ENCODE data around the gene SATB1. TPM values are rescaled to one million over a fixed set of nuclear protein-coding genes. Genes with fewer than 3 reads are reported as not detected.
A peak's percentile ranks its signal among the peaks of the same experiment; 100 is the strongest.

Gene SATB1
- total RNA-seq, 1 experiment from 2014 or later: 0.89 TPM

DNA sequence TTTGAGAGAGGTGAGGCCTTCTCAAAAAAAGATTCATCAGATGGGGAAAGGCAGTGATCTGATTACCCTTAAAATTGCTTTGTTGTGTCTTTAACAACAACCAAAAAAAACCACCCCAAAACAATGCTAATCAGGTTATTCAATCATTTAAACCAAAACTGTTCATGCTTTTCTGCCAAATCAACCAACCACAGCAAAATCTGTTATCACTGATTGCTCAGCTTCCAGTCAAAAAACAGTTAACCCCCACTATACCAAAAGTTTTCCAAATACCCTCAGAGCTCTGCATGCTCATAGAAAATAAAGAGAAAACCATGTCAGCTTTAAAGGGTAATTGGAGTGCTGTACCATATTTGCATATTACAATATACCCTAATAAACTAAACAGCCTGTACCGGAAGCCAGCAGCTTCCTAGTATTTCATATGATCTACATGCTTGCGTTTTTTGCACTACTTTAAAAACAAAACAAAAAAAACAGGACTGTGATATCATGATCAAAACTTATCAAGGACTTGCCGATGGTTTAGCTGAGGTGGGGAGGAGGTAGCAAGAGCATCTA, 22.8 kb downstream of the SATB1 start:
- no peak for DNase-seq (ENCODE audit: extremely low read depth, low read depth)

GRCh38 chr3:18401300-18401961, 23.7 kb downstream of the SATB1 start:
- no peak for DNase-seq (ENCODE audit: extremely low read depth, low read depth)

DNA sequence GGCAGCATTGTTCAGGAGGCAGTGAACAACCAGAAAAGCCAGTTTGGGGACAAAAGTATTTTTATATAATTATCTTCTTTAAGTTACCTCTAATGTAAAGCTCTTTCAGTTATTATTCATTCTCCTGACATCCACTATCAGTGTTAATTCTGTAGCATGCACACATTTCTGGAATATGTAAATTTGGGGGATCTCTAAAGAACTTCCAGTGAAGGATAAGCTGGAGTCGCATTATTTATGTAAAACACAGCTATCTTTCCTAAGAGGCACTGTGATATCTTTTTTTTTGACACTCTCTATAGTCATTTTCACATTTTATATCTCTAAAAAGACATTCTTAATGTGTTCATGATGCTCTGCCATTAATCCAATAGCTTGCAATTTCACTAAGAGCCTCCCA, 26.7 kb downstream of the SATB1 start:
- DNase-seq (ENCODE audit: extremely low read depth, low read depth): no peak

DNA sequence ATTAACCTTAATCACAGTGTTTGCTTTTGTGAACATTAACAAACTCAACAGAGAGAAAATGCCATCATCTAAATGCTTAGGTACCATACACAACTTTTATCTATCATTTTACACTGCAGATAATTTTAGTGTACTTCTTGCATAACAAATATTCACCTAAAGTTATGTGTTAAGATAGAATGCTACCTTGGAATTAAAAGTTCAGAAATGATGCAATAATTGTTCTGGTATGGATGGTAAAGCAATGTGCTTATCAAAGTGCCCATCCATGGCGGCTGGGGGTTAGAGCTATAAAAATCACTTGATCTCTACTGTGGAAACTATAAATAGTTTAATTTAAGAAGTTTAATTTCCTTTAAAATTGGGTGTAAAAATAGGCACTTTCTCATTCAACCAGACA, 28.7 kb downstream of the SATB1 start:
- DNase-seq (ENCODE audit: extremely low read depth, low read depth): no peak

DNA sequence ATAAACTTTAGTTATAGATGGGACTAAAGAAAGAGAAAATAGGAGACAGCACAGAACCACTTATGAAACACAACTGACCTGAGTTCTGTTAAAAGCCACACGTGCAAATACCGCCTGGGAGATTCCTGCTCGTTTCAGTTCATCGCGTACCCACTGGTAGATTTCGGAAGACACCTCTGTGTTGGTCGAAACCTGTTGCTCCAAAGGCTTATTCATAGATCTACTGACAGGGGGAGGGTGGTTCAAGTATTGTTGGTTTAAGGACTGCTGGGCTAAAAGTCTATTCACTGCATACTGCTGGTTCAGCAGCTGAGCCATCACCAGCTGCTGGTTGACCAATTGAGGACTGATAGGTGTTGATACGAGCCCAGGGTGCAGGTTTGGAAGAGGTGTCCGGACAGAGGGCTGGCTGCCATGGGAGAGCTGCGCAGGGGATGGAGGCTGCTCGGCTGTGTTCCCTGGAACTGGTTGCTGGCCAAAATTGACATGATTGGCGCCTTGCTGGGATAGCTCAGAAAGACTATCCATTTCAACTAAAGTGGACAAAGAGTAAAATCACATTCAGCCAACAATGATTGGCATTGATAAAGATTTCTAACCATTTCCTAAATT, 30.6 kb downstream of the SATB1 start:
- DNase-seq (ENCODE audit: extremely low read depth, low read depth): no peak

- DNase-seq (ENCODE audit: extremely low read depth, low read depth): no peak
Observed at GRCh38 chr3:18393906-18394305, 31.2 kb downstream of the SATB1 start.

- no peak for DNase-seq (ENCODE audit: extremely low read depth, low read depth)
Observed at GRCh38 chr3:18390024-18390660, 35.0 kb downstream of the SATB1 start.

DNA sequence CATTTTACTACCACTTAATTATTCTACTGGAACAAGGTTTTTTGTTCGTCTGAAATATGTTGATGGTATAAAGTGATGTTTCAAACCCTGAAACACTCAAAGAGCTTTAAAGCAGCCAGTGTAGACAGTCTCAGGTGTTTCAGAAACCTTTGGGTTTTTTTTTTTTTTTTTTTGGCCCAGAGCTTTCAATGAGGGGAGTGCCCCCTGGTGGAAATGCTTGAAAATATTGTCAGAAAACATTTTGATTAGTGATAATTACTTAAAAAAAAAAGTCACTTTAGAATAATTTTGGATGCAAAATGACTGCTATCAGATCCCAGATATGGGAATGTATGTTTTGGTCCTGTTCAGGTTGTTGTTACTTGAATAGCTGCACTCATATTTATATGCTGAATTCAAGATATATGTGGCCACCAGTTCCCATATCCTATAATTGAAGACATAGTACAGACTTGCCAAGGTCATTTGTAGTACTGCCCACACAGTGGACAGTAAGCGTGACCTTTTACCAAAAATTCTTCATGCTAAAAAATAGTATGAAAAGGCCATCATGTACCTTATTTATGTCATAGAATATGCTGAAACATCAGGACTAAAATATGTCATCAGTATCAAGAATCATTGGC, 35.9 kb downstream of the SATB1 start:
- DNase-seq (ENCODE audit: extremely low read depth, low read depth): peak; percentile 4

- DNase-seq (ENCODE audit: extremely low read depth, low read depth): no peak
Observed at GRCh38 chr3:18386274-18386890, 38.8 kb downstream of the SATB1 start.

GRCh38 chr3:18385706-18386105, 39.4 kb downstream of the SATB1 start:
- no peak for DNase-seq (ENCODE audit: extremely low read depth, low read depth)

DNA sequence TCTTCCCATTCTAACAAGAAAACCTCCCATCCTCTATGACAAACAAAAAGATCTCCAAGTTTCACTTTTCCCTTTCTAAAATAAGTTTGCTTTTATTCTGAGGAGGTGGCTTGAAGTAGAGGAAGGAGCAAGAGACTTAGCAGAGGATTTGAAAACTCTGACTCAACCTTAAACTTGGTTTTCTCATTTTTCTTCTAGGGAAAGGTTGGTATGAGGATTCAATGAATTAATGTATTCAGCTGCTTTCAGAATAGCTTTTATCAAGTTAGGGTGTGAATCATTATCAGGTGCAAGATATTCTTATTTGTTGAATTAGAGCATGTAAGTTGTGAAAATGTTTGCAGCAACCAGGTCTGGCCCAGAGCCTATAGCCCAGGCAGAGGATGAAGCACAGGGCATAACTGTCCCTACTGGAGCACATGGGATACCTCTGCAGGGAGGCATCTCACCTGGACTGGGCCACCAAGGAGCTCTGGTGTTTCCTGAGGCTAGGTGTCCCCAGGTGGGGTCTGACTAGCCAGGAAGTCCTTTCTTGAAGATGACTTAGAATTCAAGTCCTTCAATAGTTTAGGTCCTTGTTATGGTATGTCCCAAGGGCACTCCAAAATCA, 42.3 kb downstream of the SATB1 start:
- no peak for DNase-seq (ENCODE audit: extremely low read depth, low read depth)

DNA sequence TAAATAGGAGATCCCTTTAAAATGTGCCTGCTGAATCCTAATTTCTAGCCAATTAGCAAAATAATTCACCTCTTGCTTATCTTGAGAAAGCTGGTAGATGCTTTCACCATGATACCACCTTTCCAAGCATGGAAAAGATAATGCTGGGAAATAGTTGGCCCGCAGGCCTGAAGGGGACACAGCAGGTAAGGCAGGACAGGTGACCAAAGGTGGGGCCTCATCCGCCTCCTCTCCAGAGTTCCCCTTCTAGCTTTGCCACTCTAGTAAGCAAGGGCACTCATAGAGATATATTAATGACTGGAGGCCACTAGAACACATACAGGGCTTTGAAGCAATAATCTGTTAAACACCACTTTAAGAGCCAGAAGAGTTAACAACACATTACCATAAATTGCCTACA, 45.5 kb downstream of the SATB1 start:
- DNase-seq (ENCODE audit: extremely low read depth, low read depth): no peak

- DNase-seq (ENCODE audit: extremely low read depth, low read depth): no peak
Observed at GRCh38 chr3:18378218-18378617, 46.9 kb downstream of the SATB1 start.

DNA sequence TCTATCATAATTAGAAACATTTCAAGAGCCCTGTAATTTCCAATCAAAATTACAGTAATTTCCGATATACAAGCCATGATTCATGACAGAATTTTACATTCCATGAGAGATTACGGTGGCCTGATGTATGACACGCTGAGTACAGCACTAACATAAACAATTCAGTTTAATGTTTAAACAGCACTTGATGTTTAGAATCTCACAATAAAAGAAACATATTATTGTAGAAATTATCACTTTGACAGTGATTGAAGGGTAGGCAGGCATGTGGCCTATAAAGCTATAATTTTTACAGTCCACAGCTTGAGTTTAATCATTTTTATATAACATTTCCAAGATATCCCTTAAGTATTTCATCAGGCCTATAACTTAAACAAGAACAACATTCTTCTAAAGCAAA, 48.5 kb downstream of the SATB1 start:
- DNase-seq (ENCODE audit: extremely low read depth, low read depth): no peak

GRCh38 chr3:18372786-18373405, 52.2 kb downstream of the SATB1 start:
- no peak for DNase-seq (ENCODE audit: extremely low read depth, low read depth)

GRCh38 chr3:18370672-18371071, 54.5 kb downstream of the SATB1 start:
- no peak for DNase-seq (ENCODE audit: extremely low read depth, low read depth)

DNA sequence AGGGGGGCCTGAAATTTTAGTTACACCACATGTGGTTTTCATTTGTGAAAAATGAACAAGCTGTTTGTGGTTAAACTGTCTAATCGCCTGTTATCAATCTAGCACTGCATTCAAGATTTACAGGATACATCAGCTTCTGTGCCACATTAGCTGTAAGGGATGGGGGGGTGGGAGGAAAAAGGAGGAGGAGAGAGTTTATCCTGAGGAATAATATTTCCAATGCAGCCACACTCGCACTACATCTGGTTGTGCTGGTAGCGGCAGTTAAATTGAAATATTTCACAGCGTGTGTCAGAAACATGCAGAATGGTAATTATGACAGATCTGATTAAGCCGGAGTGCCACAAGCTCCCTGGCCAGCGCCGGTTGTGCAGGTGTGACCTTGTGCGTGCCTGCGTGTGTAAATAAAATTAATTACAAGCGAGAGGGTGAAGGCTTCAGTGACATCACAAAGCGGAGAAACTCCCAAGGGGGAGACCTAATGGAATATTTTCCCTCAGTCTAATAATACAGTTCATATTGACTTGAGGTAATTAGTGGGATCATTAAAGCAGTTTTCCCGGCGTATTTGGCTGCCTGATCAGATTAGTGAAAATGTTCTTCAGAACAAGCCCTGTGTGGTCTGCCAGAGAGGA, 55.5 kb downstream of the SATB1 start:
- DNase-seq (ENCODE audit: extremely low read depth, low read depth): no peak

DNA sequence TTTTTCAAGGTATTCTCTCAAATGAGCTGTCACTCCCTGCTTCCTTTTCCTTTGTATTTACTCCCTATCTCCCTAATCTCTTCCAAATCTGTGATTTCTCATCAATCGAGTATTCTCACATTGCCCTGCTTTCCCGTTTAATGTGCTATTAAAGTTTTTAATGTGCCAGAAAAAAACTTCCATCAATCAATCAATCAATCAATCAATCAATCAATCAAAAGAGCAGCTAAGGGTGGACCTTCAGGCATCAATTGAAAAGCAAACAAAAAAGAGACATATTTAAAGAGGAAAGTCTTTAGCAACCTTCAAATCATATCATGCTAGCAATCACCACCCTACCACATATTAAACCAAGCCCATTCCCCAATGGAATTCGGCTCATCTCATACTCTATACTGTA, 58.9 kb downstream of the SATB1 start:
- no peak for DNase-seq (ENCODE audit: extremely low read depth, low read depth)

DNA sequence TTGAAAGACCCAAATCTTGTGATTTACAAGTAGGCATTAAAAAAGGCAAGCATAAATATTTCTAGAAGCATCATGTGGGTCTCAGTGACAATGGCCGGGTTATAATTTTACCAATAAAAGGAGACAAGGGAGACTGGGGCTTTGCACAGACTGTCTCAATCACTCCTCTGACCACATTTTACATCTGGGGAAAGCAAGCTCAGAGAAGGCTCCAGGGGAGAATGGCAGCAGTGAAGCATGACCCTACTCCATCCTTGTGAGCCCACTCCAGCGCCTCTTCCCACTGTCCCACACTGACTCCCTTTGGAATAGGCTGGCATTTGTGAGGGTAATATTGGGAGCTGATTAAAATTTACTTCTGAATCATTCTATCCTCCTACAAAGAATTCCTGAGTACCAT, 61.8 kb downstream of the SATB1 start:
- DNase-seq (ENCODE audit: extremely low read depth, low read depth): no peak

DNA sequence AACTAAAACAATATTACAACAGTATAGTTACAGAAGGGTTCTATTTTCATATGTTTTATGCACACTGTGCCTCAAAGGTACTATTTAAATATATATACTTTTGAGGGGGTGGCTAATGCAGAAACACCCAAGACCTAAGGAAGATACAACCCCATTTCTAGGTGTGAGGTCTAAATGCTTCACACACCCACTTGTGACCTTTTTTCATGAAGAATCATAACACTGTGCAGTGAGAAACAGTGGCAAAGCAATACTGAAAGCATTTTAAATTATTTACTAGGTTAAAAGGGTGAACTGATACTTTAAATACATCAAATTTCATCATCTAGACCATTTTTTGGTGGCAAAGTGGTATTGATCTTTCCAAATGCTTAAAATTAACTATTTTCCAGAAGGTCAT, 67.4 kb downstream of the SATB1 start:
- DNase-seq (ENCODE audit: extremely low read depth, low read depth): no peak

Measured in NCI-H460 (cell line).